GM21423 (cell line): ENCODE data around the gene UBA3.
A peak's percentile ranks its signal among the peaks of the same experiment; 100 is the strongest.

Experiments
- ATAC-seq: cut with Tn5 transposase; IDR thresholded peaks from one replicate; pipeline ENCODE4 v1.9.1; 2021; ENCODE audit warnings: mild to moderate bottlenecking, moderate library complexity; ENCODE audit not compliant: unreplicated experiment

The UBA3 gene

GRCh38 chr3:69072928-69073327 is 7.2 kb downstream of the UBA3 start:
- ATAC-seq = no peak

- ATAC-seq = no peak
Measured at GRCh38 chr3:69066121-69066520, 14.0 kb downstream of the UBA3 start.

DNA sequence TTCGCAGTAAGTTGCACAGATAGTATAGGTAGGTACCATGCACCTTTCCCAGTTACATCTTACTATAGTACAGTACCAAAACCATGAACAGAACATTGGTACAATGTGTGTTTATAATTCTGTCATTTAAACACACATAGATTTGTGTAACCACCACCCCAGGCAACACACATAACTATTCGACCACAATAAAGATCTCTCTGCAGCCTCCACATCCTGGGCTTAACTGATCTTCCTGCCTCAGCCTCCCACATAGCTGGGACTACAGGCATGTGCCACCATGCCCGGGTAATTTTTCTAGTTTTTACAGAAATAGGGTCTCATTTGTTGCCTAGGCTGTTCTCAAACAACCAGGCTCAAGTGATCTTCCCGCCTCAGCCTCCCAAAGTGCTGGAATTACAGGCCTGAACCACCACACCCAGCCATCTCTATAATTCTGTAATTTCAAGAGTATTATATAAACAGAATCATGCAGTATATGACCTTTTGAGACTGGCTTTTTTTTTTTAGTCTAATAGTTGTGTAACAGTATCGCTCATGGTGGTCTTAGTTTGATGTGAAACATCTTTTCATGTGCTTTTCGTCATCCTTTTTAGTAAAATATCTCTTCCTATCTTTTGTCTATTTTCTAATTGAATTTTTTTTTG is 14.7 kb downstream of the UBA3 start:
- ATAC-seq = no peak

DNA sequence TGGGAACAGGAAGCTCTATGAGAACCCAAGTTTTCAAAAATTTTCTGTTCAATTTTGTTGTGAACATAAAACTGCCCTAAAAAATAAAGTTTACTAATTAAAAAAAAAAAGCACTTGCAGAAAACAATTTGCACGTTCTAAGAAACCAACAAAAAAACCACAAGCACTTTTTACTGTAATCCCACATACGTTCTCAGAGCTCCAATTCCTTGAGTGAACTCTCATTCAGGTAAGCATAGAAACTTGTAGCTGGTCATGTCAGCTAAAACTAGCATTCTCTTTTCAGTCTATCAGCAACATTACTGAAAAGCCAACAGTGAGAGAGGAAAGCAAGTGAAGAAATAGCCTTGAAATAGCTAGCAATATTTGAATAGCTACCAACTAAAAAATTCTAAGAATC is 16.5 kb downstream of the UBA3 start:
- no peak for ATAC-seq

DNA sequence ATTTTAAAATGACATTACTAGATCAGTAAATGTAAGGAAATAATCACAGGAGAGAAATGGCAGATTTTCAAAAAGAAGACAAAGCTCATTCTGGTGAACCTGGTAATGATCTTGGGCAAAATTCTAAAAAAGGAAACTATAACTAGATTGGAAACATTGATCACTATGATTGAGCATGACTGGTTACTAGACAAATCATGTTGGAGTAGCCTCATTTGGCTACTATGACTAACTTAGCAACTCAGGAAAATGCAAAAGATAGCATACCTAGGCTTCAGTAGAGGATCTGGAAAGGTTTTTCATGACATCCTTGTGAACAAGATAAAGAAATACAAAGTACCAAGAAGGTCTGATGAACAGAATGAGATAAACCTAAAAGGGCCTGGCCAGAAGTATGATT is 20.5 kb downstream of the UBA3 start:
- no peak for ATAC-seq

- no peak for ATAC-seq
Measured at GRCh38 chr3:69058947-69059224, 21.3 kb downstream of the UBA3 start.

DNA sequence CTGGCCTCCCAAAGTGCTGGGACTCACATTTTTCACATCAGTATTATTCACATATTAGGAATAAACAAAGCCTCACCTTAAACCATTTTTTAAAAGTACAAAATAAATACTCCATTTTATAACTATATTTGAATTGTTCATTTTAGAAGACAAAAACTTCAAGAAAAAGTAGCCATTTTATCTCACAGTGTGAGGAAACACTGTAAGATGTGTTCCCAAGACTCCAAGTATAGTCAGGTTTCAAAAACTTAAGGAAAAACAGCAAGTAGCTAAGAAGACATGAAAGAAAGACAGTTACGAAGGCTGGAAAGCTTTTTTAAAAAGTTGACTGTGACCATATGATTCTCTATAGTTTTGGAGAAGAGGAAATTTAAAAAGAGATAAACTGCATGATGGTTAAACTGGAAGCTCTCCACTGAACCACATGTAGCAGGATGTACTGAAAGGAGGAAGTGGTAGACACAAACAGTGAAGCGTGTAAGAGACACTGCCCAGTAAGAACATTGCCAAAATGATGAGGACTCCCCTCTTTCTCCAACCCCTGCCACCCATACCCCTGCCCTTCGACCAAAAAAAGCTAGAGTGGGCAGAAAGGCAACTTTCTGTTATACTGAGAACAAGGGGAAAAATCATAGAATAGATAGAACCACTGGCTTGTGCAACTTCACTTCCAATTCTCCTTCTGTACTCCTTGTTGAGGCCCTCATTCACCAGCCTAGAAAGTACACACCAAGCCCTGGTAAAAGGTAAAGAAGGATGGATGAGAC is 21.8 kb downstream of the UBA3 start:
- peak; percentile 99 for ATAC-seq

- ATAC-seq = peak; percentile 8
Measured at GRCh38 chr3:69052472-69052898, 27.7 kb downstream of the UBA3 start.

DNA sequence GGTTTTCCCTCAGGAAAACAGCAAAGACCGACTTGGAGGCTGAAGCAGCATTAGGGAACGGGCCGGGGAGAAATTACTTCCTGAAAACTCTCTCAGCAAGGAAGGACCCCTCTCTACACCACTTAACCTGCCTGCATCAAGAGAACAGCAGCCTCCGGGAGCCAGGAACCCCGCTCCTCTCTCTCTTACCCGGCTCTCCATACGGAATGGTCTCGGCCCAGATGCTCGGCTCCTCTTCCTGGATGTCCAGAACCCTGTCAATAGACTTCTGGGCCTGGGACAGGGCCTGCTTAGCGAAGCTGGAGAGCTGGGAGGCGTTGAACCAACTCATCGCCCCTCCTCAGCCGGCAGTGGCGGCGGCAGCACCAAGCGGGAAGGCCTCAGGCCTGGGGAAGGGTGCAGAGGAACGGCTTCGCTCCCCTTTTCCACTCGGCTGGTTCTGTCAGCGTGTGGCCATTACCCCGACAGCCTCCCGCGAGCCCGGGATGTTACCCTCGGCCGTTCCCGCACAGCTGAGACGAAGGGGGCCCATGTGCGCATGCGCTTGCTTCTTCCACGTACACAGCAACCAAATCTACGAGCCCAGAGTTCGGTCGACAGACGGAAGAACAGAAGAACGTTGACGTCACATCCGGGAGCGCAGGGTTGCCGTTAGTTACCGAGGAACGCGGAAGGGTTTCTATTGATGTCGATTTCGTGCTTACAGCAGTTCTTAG is 28.3 kb downstream of the UBA3 start, which contains the start of gene TMF1:
TSS of gene TMF1 (minus strand) at position 578 of the 716 bp plus-strand sequence. CDS start at position 331, 247 bp downstream.
- ATAC-seq = peak; percentile 95

DNA sequence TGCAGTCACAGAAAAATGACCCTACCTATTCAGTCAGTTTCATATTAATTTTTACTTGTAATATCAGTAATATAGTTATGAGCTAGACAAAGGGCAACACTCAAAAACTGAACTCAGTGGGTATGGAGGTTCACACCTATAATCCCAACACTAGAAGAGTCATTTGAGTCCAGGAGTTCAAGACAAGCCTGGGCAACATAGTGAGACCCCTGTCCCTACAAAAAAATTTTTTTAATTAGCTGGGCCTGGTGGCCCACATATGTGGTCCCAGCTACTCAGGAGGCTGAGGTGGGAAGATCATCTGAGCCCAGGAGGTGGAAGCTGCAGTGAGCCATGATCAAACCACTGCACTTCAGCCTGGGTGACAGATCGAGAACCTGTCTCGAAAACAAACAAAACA is 31.2 kb downstream of the UBA3 start:
- ATAC-seq = no peak

- ATAC-seq = no peak
Measured at GRCh38 chr3:69044608-69045007, 35.6 kb downstream of the UBA3 start.

GRCh38 chr3:69033470-69033869 is 46.7 kb downstream of the UBA3 start:
- no peak for ATAC-seq

DNA sequence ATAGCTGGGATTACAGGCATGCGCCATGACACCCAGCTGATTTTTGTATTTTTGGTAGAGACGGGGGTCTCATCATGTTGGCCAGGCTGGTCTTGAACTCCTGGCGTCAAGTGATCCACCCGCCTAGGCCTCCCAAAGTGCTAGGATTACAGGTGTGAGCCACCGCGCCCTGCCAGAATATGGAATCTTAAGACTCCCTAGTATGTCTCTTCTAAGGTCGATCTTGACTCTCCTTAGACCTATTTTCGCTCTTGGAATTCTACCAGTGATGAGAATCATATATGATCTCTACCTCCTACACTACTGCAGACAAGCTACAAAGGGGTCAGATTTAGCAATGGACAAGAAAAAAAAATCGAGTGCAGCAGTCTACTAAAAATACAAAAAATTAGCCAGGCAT is 47.4 kb downstream of the UBA3 start:
- ATAC-seq = no peak

DNA sequence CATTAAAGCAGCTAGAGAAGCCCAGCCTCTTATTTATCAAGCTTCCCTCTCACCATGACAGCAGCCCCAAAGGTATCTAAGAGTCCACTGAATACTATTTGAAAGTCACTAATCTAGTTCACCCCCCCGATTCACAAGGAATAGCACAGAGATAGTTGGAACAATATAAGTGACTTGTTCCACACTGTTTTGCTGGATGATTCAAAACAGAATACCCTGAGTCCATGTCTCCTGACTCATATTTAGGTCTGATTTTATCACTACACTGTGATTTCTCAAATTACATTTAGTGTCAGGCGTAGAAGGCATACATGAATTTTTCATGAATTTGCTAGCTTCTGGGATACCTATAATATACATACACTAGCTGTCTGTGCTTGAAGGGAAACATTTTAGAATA is 48.0 kb downstream of the UBA3 start:
- ATAC-seq = no peak

GRCh38 chr3:69031635-69032034 is 48.5 kb downstream of the UBA3 start:
- no peak for ATAC-seq

DNA sequence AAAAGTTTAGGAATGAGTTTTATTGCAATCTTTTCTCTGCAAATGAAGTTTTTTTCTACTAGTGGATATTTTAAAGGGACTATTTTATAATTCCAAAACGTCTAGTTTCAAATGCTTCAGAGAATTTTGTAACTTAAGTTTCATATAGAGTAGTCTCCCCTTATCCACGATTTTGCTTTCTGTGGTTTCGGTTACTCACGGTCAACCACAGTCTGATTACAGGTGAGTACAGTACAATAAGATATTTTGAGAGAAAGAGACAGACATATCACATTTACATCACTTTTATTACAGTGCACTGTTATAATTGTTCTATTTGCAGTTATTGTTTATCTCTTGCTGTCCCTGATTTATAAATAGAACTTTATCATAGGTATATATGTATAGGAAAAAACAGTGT is 59.3 kb downstream of the UBA3 start:
- ATAC-seq = no peak

DNA sequence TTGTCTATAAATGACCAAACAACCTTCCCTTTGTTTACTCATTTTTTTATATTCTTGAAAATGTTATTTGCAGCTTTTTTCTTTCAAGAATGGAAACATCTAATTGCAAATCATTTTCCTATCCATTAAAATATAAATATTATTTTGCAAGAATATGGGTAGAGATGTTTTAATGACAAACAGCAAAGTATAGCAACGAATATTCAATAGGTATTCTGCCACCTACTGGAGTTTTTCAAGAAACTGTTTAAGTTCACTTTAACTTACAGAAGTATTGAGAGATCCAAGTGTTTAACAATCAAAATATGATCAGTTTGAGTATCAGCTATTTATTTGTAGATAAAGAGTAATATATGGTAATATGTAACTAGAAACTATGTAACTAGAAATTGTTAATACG is 59.7 kb downstream of the UBA3 start:
- no peak for ATAC-seq

- ATAC-seq = no peak
Measured at GRCh38 chr3:69016901-69017300, 63.3 kb downstream of the UBA3 start.

- ATAC-seq = no peak
Measured at GRCh38 chr3:69016102-69016501, 64.1 kb downstream of the UBA3 start.

- no peak for ATAC-seq
Measured at GRCh38 chr3:69014022-69014580, 66.1 kb downstream of the UBA3 start.

DNA sequence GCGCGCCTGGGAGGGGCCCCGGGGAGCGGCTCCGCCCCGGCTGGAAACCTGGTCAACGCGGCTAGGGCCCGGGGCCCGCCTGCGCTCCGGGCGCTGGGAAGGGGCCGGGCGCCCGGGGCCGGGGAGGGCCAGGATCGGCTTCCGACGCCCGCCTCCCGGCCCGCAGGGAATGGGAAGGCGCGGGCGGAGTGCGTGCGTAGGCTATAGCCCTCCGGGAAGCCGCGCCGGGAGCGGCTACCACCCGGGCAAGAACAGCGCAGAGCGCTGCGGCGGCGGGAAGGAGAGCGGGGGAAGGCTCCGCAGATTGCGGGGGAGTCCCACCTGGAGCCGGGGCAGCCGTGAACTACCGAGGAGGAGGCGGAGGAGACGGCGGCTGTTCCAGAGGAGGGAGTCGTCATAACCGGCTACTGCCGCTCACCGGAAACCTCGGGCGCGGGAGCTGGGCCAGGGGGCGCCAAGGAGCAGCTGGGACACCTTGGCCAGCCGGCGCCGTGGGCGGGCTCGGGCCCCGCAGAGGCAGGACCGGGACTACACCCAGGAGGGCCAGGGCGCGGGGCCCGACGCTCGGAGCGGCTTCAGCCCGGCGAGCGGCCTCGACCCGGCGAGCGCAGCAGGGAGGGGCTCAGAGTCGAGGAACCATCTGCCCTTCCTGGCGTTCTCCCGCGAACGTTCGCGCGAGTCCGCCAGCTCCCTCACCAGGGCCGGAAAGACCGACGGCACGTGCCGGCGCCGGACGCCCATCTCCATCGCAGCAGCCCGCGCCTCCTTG is 66.7 kb downstream of the UBA3 start, which contains the start of gene EOGT:
TSS of gene EOGT (minus strand) at position 432 of the 769 bp plus-strand sequence. CDS start 3,838 bp downstream, outside the sequence.
- peak; percentile 82 for ATAC-seq
